Activated gamma-delta T cell (primary cell): ENCODE data around the gene KLK4.

ENCODE experiments used
- DNase-seq: peaks from one replicate; lab custom pipeline; 2025; lab: John Stamatoyannopoulos, UW
- total RNA-seq, 2 donors: gene quantifications; one replicate each; lab custom pipeline; 2026; lab: John Stamatoyannopoulos, UW

Gene KLK4, protein sequence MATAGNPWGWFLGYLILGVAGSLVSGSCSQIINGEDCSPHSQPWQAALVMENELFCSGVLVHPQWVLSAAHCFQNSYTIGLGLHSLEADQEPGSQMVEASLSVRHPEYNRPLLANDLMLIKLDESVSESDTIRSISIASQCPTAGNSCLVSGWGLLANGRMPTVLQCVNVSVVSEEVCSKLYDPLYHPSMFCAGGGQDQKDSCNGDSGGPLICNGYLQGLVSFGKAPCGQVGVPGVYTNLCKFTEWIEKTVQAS
- 0 reads per million in 2 donors for total RNA-seq

DNA sequence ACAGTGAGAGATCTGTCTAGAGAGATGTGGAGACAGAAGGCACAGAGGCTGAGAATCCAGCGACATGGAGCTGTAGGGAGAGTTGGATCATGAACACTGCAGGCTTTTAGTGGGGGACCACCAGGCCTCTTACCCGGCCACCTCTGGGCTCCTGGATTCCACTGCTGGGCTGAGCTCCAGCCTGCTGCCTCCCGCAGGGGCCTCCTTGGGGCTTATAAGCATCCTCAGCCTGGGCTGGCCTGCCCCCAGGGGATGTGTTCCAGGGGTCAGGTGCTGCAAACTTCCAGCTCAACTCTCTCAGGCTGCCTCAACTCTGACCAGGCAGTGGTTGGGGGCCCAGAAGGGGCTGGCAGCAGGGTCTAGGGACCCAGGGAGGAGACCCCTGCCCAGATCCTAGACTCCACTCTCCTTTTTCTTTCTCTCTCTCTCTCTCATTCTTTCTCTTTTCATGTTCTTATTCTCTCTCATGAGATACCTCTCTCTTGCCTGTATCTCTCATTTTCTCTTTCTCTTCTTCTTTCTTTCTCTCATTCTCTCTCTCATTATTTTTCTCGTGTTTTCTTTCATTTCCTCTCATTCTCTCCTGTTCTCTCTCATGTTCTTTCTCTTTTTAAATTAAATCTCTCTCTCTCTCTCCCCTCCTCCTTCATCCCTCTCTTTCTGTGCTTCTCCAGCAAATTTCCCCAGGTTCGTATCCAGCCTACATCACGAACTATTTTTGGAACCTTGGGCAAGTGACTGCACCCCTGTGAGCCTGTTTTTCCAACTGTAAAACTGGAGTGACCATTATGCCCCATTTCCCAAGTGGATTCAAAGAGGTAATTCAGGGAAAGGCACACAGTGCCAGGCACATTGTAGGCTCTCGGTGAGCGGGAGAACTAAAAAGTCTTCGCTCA lies at the start of gene KLK4:
KLK4 (minus strand) TSS at position 190 of the 896 bp plus-strand sequence. CDS start 657 bp downstream, outside the sequence.
- no peak for DNase-seq

DNA sequence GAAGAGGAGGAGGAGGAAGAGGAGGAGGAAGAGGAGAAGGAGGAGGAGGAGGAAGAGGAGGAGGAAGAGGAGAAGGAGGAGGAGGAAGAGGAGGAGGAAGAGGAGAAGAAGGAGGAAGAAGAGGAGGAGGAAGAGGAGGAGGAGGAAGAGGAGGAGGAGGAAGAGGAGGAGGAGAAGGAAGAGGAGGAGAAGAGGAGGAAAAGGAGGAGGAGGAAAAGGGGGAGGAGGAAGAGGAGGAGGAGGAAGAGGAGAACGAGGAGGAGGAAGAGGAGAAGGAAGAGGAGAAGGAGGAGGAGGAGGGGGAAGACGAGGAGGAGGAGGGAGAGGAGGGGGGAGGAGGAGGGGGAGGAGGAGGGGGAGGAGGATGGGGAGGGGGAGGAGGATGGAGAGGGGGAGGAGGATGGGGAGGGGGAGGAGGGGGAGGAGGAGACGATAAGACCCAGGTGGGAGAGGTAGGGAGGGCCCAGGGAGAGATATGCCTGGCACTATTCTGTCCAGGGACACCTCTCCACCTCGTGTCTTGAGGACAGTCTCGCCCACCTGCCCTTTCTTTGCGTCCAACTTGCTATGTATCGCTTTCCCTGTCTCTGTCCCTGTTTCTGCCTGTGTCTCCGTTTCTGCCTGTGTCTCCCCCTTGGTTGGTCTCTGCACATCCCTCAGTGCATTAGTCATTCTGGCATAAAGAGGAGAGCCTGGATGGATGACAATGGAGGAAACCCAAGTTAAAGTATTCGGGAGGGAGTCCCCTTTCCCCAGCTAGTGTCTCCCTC lies 48.7 kb upstream of the KLK4 start:
- no peak for DNase-seq

DNA sequence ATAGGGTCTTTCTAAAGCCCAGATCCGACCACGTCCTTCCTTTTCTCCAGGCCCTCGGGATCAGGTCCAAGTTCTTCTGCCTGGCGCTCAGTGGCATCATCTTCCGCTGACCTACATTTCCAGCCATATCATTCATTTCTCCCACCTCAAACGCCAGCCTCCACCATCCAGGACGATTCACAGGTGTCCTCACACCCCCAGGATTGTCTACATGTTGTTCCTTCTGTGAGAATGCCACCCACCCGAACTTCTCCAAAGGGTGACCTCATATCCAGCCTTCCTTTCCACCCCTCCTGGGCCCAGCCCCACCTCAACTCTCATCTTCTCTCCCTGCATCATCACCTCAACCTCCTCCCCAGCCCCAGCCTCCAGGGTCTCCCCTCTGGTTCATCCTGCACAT lies 46.4 kb upstream of the KLK4 start:
- no peak for DNase-seq

DNA sequence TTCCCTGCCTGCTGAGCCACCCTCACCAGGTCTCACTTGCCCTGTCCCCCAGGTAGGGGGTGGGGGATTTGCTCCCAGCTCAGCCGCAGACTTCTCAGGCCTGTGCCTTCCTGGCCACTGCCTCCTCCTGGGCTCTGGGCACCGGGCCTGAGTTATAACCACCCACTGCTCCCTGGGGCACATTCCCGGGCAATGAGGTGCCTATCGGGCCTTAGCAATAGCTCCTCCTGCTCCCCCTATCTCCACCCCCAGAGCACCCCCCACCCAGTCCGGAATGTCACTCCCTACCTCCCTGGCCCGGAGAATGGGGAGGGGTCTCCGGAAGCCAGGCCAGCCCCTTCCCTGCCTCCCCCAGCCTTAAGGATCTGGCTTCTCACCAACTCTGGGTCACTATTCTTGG lies 41.7 kb upstream of the KLK4 start, which contains the start of gene KLK5:
KLK5 (minus strand) TSS at position 129 of the 400 bp plus-strand sequence. CDS start 381 bp downstream, outside the sequence.
- DNase-seq = no peak

DNA sequence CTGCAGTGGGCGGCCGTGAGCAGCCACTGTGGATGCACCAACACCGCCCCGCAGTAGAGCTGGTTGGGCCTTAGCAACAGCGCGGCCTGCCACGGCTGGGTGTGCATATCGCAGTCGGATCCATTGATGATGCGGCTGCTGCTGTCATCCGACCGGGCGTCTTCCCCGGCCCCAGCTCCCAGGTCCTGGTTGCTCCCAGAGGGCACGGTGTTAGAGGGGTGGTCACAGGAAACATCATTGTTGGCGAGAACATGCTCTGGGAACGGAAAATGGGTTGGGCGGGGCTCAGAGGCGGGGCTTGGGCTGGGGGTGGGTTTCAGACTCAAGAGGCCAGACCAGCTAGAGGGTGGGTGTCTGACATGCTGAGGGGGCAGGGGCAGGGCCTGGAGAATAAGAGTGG lies 38.7 kb upstream of the KLK4 start:
- no peak for DNase-seq

DNA sequence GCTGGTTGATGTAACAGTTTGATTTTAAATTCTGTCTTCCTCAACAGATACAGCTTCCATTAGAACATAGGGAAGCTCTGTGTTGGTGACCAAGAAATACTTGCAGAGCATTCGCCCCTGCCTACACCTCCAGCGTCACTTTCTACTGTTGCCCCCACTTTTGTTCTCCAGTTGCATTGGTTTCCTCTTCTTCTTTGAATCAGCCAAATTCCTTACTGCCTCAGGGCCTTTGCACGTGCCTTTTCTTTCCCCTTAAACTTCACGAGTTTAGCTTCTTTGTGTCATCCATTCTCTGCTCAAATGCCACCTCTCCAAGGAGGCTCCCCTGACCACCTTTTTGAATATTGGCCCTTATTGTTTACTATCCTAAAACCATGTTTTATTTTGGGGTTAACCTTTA lies 35.9 kb upstream of the KLK4 start:
- DNase-seq = no peak

DNA sequence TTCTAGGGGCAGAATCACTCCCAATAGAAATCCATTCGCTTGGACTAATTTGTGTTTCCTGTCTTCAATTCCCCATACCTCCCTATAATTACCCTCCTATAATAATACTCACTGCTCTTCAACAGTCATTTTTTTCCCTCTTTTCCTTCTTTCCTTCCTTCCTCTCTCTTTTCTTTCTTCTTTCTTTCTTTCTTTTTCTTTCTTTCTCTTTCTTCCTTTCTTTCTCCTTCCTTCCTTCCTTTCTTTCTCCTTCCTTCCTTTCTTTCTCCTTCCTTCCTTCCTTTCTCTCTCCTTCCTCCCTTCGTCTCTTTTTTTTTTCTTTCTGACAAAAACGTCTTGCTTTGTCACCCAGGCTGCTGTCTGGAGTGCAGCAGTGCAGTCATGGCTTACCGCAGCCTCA lies 33.6 kb upstream of the KLK4 start:
- no peak for DNase-seq

DNA sequence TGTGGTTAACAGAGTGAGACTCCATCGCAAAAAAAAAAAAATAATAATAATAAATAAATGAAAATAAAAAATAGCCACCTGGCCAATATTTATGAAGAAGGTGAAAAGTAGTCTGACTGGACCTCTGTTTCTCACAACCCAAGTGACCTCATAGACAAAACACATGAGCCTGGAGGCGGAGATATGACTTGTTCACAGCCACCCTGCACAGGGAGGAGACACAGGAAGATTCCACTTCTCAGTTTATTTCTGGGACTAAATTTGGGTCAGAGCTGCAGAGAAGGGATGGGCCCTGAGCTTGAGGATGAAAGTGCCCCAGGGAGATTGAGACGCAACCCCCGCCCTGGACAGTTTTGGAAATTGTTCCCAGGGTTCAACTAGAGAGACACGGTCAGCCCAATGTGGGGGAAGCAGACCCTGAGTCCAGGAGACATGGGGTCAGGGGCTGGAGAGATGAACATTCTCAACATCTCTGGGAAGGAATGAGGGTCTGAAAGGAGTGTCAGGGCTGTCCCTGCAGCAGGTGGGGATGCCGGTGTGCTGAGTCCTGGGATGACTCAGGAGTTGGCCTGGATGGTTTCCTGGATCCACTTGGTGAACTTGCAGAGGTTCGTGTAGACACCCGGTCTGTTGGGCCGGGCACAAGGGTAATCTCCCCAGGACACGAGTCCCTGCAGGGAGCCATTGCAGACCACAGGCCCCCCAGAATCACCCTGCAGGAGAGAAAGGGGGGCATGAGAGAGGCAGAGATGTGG lies 32.1 kb upstream of the KLK4 start:
- no peak for DNase-seq

DNA sequence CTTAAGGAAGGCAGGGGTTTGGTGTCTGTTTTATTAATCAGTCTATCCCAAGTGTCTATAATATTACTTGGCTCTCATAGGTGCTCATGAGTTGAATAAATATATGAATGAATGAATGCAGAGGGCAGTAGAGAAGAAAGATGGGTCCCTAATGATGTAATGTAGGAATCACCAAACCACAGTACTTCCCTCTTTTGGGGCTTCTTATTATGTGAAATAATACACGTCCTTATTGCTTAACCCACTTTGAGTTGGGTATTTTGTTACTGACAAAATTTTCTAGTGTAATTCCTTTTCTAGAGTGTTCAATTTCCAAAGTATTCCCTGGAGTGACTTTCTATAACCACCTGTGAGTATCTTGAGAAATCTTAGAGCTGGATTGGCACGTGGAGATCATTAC lies 28.4 kb upstream of the KLK4 start:
- no peak for DNase-seq

DNA sequence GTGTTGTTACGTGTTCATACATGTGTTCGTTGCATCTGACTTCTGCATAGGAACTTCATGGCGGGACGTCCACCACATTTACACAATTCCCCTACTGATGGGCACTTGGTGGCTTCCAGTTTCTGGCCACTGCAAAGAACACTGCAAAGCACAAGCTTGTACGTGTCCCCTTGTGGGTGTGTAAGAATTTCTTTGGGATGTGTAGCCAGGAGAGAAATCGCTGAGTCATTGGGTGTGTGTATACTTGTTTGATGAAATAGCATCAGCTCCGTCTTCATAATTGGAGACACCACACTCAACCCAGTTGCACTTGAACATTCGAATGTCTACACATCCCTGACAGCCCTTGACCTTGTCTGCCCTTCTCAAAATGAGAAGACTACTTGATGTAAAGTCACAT lies 22.4 kb upstream of the KLK4 start:
- DNase-seq = no peak

DNA sequence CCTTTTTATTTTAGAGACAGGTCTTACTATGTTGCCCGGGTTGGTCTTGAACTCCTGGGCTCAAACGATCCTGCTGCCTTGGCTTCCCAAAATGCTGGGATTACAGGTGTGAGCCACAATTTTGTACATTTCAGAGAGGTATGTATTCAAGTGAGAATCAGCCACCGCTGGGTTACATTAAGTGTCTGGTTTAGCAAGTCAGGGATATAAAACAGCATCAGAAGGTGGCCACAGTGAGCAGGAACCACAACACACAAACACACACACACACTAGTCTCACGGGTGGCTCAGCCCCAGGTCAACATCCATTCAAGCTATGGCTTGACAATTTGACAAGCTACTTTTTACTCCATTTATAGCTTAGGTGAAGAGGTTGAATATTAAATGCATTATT lies 21.5 kb upstream of the KLK4 start:
- no peak for DNase-seq

DNA sequence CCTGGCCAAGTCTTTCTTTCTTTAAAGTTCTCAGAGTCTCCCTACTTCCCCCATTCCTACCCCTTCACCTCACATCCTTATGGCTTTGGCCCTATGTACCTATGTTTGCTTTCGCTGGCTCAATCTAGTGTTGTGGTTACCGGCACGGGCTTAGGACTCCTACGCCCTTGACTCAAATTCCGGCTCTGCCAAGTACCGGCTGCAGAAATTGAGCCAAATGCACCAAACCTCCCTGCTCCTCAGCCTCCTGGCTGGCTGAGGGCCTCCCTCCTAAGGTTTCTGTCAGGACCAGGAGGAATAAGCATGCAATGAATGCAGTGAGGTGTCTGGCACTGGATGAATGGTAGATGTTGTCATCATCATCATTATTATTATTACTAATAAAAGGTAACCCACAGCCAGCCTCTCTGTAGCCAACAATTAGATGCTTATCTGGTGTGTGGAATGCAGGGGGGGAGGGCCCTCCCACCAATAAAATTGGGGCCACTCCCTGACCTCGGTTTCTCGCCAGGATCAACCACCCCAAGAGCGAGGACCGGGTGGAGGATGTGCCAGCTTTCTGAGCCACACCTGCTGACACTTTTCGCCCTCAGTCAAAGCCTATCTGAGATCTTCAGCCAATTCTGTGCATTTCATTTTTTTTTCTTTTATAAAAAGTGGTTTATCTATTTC lies 21.0 kb upstream of the KLK4 start:
- no peak for DNase-seq

DNA sequence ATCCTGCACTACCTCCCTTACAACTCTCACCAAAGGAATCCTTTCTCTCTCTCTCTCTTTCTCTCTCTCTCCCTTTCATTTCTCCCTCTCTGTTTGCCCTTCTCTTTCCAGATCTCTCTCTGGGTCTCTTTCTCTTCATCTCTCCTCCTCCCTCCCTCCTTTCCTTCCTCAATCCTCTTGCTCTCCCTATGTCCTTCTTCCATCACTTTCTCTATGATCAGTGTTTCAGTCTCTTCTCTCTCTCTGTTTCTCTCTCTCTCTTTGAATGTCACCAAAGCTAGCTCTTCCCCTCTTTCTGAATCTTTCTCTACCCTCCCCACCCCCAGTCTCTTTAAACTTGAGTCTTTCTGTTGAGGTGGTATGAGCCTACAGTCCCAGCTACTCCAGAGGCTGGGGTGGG lies 19.8 kb upstream of the KLK4 start:
- DNase-seq = no peak

DNA sequence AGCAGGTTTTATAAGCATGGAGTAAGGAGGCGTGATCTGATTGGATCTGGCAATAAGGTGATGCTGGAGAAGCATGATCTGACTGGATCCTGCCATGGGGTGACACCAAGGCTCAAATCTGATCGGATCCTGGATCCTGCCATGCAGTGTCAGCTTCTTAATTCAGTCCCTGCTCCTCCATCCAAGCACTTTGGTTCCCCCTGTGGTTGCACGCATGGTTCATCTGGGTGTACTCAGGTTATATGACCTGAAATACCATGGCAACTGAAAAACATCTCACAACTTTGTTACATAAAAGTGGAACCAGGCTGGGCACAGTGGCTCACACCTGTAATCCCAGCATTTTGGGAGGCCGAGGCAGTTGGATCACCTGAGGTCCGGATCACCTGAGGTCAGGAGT lies 17.6 kb upstream of the KLK4 start:
- no peak for DNase-seq

DNA sequence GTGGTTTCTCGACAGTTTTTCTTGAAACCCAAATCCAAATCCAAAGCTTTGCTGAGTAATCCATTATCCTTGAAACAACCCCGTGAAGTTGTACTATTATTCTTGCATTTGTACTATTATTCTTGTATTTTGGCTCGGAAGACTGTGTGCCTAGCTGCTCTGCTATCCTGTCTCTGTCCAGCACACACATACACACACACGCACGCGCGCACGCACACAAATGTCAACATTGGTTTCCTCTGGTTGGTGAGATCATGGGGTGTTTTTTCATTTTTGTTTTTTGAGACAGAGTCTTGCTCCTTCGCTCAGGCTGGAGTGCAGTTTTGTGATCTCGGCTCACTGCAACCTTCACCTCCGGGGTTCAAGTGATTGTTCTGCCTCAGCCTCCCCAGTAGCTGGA lies 14.9 kb upstream of the KLK4 start:
- DNase-seq = no peak

DNA sequence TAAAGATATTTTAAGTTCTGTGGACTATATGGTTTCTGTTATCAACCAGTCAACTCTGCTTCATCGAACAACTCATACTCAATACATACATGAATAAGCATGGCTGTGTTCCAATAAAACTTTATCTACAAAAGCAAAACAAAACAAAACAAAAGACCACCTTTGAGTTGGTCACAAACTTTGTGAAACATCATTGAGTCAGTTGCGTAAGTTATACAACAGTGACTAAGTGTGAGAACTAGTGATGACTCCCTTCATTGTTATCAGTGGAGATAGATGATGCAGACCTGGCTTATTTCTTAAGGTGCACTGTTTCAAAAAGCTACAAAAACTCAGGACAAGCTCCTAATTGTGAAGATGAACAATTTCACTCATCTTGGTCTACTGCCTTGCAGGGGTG lies 14.5 kb upstream of the KLK4 start:
- DNase-seq = no peak

DNA sequence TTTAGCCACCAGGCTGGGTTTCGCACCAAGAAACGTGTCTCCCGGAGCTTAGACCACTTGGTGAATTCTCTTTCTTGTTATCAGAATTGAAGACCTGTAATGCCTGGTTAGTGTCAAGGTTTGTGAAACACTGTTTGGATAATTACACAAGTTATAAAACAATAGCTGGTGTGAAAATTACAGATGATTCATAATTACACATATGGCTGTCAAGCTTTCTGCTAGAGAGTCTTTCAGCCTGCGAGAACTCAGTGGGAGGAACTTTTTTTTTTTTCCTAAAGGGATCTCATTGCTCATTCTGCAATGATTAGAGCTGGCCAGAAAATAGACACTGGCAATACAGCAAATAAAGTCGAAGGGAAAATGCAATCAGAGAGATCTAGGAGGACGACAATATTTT lies 13.4 kb upstream of the KLK4 start:
- DNase-seq = no peak

DNA sequence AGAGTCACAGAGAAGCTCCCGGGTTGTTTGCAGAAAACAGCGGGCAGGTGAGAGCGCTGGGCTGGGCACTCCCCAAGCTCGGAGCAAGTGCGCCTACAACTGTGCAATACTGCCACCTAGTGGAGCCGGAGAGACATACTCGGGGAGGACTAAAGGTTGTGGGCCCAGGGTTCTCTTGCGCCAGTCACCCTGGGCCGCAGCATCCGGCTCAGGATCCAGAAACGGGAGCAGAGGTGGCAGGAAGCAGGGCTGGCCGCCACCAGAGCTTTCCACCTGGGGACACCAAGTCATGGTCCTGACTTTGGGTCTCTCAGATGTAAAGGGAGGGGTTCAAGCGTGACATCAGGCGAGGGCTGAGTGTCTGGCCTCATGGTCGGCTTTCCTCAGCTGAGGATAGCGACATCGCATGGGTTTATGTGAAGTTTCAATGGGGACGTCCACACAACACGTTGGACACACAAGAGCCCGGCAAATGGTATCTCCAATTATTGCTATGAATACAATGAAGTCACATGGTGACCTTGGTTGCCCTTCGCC lies 11.2 kb upstream of the KLK4 start:
- DNase-seq = no peak

DNA sequence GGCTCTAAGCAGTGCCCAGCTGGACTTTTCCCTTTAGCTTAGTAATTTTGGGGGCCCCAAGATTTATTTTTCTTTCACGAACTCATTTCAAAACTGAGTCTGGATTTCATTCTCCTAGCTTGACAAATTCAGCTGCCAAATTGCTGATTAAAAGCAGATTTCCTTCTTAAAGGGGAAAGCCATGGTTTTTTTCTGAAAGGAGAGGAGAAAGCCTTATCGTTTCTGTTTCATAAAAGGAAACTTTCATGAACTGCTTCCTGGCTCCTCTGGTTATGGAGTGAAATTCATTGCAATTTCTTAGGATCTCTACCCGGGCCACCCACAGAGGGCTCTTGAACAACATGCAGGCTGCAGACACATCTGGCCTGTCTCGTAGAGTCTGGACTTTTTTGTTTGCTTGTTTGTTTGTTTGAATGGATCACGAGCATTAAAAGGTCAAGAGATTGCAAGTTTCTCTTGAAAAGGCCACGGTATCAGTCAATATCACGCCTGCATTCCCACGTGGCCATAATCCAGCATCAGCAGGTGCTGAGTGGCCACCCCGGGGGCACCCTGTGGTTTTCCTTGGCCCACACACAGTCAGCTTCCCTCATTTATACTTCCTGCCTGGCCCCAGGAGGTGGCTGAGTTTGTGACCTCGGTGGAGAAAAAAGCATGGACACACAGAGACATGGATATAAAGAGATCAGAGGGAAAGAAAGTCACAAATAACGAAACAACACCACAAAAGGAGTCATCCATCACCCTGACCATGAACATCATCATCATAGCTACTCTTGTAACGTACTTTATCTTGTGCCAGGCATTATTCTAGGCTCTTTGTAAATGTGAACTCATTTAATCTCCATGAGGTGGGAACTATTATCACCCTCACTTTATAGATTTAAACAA lies 10.5 kb upstream of the KLK4 start:
- DNase-seq = no peak

DNA sequence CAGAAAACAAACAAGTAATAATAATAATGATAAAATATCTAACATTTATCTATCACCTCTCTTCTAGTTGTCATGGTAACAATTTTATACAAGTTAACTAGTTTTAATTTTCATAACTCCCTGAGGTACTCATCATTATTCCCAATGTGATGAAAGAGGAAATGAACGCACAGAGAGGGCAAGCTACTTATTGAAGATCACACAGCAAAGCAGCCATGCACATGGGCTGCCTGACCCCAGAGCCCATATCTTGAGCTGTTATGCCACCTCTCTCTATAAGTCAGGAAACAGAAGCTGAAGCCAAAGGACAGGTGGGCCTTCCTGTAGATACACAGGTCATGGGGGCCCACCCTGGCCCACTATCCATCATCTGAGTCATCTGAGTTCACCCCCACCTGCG lies 4.9 kb upstream of the KLK4 start:
- DNase-seq = no peak
